ENCODE results near the gene MCRIP1. TPM values are rescaled to one million over a fixed set of nuclear protein-coding genes. Genes with fewer than 3 reads are reported as not detected.
A peak's percentile ranks its signal among the peaks of the same experiment; 100 is the strongest.

The MCRIP1 gene
- total and polyA plus RNA-seq, 2 of the 8 experiments (the other 6 are each of a cell fraction or from before 2014, with no cell fraction given), result 103 to 151 TPM

- POLR2A ChIA-PET (ENCODE audit: partially characterized antibody), result interaction anchor here (5.0 kb wide), 1 partner anchor 12 kb away, joined by 37 read pairs; no protein-coding TSS in a partner anchor
- H3K4me2 ChIP-seq (ENCODE audit: insufficient read depth in 1 of 2, low read depth in 2 of 2, low read length in 2 of 2), result peak overlapping the region in 1 of 2 experiments; percentile 95; a peak in 3 of 4 replicates
- no peak for TF ChIP-seq RAD21 (IDR thresholded peaks at IDR 0.05 in 1 of 2, conservative IDR thresholded peaks at IDR 0.05 in 1 of 2; ENCODE audit: low read depth in 2 of 2, low read length in 2 of 2)
- no peak for TF ChIP-seq GTF2F1 (IDR thresholded peaks at IDR 0.05; ENCODE audit: borderline replicate concordance, low read depth, low read length)
- TF ChIP-seq NRF1 (IDR thresholded peaks at IDR 0.05; ENCODE audit: low read depth, low read length), result no peak
- no peak for TF ChIP-seq EZH2 (IDR thresholded peaks at IDR 0.05; ENCODE audit: low read depth, low read length, severe bottlenecking)
- TF ChIP-seq MAX (IDR thresholded peaks at IDR 0.05), result no peak
- TF ChIP-seq CTBP2 (IDR thresholded peaks at IDR 0.05; ENCODE audit: borderline replicate concordance, insufficient read depth, insufficient read length, low read length), result no peak
- TF ChIP-seq ZNF274 (IDR thresholded peaks at IDR 0.05; ENCODE audit: borderline replicate concordance, extremely low read depth, low read length), result no peak
- TF ChIP-seq SP4 (IDR thresholded peaks at IDR 0.05; ENCODE audit: low read length), result no peak
- no peak for TF ChIP-seq TBP (IDR thresholded peaks at IDR 0.05; ENCODE audit: low read depth, low read length)
- no peak for TF ChIP-seq RBBP5 (IDR thresholded peaks at IDR 0.05; ENCODE audit: borderline replicate concordance, low read depth, low read length)
- no peak for TF ChIP-seq ASH2L (IDR thresholded peaks at IDR 0.05; ENCODE audit: low read length)
- TF ChIP-seq TAF7 (optimal IDR thresholded peaks at IDR 0.05; ENCODE audit: borderline replicate concordance, low read depth, low read length), result no peak
- TF ChIP-seq TAF1 (IDR thresholded peaks at IDR 0.05; ENCODE audit: low read depth, low read length), result no peak
Measured at GRCh38 chr17:81831563-81831956, 1.5 kb downstream of the MCRIP1 start.

More at GRCh38 chr17:81831563-81831956, 1.5 kb downstream of the MCRIP1 start:
- 98% methylated on average over 7 of the region's 7 CpGs; no CpG with 5 or more reads in 1 of the 2 experiments for WGBS, 2 experiments (ENCODE audit: extremely low coverage in 1 of 2, insufficient coverage in 1 of 2, insufficient read length in 1 of 2, insufficient replicate concordance in 2 of 2, low coverage in 1 of 2, low lambda C conversion rate in 2 of 2, missing lambda C conversion rate in 1 of 2)
- Histone ChIP-seq H3K14ac (ENCODE audit: insufficient read length) (no peak overlapping the region), H3K36me3 (ENCODE audit: control insufficient read depth in 2 of 4, insufficient read depth in 4 of 4, low read length in 3 of 4) (no peaks in the 10 kb centered on the region; a peak in 1 of 8 replicates), H4K5ac (ENCODE audit: insufficient read length, low read depth, low read length) (no peak overlapping the region), H3K56ac (replicated peaks; ENCODE audit: insufficient read length, low read depth, low read length) (no peak overlapping the region), H4K8ac (ENCODE audit: extremely low read depth, insufficient read depth, low read length) (peak overlapping the region; percentile 59; the same call in 1 of the 2 replicates), H3K4me1 (replicated peaks in 1 of 4; ENCODE audit: control insufficient read depth in 3 of 4, insufficient read depth in 4 of 4, low read length in 3 of 4) (peaks cover 0 to 15% (median 8%) of the 10 kb centered on the region in 4 experiments; a peak in 4 of 7 replicates), H2AFZ (ENCODE audit: low read length) (no peak overlapping the region), H3K79me2 (ENCODE audit: control insufficient read depth in 1 of 2, insufficient read depth in 2 of 2, low read length in 2 of 2) (peaks cover 0 to 15% of the 10 kb centered on the region in 2 experiments; a peak in 1 of 4 replicates), H2BK120ac (replicated peaks; ENCODE audit: low read depth, low read length) (no peak overlapping the region), H2BK15ac (ENCODE audit: low read length) (no peak overlapping the region), H2AK5ac (ENCODE audit: low read depth, low read length) (0 out of 2 replicates have a peak overlapping the region, but pooled peaks have one; percentile 24), H3K4me3 (ENCODE audit: extremely low read depth in 1 of 4, insufficient read depth in 2 of 4, low read depth in 3 of 4, low read length in 4 of 4) (0 out of 8 replicates have a peak overlapping the region, but pooled peaks of 1 of the 4 experiments have one; percentile 97), H3K23me2 (ENCODE audit: low read depth, low read length) (peaks cover 8% of the 10 kb centered on the region), H4K20me1 (replicated peaks in 1 of 2; ENCODE audit: control insufficient read depth in 1 of 2, insufficient read depth in 2 of 2, low read length in 2 of 2) (peaks cover 0 to 16% of the 10 kb centered on the region in 2 experiments), H2BK12ac (ENCODE audit: low read depth, low read length) (no peak overlapping the region), H3K27me3 (replicated peaks in 1 of 4; ENCODE audit: control insufficient read depth in 3 of 4, extremely low read depth in 1 of 4, insufficient read depth in 3 of 4, low read length in 3 of 4) (0 out of 7 replicates have a peak, but pooled peaks cover 0 to 2% (median 0%) of the 10 kb centered on the region in 4 experiments), H3K79me1 (ENCODE audit: low read depth, low read length) (peaks cover 13% of the 10 kb centered on the region), H3K4ac (replicated peaks; ENCODE audit: insufficient read length, low read depth, low read length) (no peak overlapping the region), H2BK5ac (ENCODE audit: low read depth, low read length) (no peak overlapping the region), H3K23ac (ENCODE audit: insufficient read length) (no peak overlapping the region), H2BK20ac (ENCODE audit: low read length) (no peak overlapping the region), H3K27ac (ENCODE audit: low read depth, low read length) (no peak overlapping the region), H4K91ac (replicated peaks; ENCODE audit: insufficient read length, low read length) (no peak overlapping the region), H3K9ac (replicated peaks in 1 of 4; ENCODE audit: extremely low read depth in 1 of 4, low read depth in 3 of 4, low read length in 3 of 4) (no peak overlapping the region), H3K18ac (ENCODE audit: extremely low read depth, low read length) (no peak overlapping the region), H3K9me3 (ENCODE audit: insufficient read depth in 2 of 2, low read depth in 1 of 2, low read length in 1 of 2) (no peaks in the 10 kb centered on the region)
- no peak for DNase-seq (ENCODE audit: low read depth in 1 of 2, low spot score in 2 of 2)
- CTCF ChIA-PET (ENCODE audit: partially characterized antibody), result interaction anchor here (1.4 to 2.5 kb wide), 2 partner anchors 9 to 24 kb away, joined by 5 to 9 read pairs; no protein-coding TSS in a partner anchor
- no peak for FAIRE-seq

Data from H1 (cell line).